Nucleus accumbens (tissue), 56 donors: ENCODE measurements around the gene GATB.

Source experiments
- DNase-seq, 56 donors: peaks; one replicate each; lab custom pipeline; 2025; lab: John Stamatoyannopoulos, UW

Gene GATB

GRCh38 chr4:151760712-151761661 is at the start of gene GATB:
GATB (minus strand) TSS chr4:151761007; CDS start chr4:151760982, 25 bp downstream.
- peak; percentile 59 to 98 (median 94) for DNase-seq

- DNase-seq: no peak
These were observed 49.7 kb upstream of the GATB start for GRCh38 chr4:151810476-151810875.

DNA sequence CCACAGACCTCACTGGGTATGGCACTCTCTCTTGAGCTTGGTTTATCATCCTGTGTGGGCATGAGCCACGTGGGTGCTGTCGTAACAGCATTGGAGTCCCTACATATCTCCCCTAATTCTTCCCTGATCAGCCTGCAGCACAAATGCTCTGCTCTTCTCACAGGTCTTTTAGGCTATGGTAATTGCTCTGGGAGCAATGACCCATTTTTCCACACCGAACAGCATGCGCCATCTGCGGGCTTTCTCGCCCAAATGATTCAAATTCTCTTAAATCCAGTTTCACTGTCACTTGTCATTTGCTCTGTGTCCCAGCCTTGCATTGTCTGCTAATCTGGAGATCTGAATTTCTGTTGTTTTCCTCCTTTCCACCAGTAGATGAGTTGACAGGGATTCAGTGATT is 48.9 kb upstream of the GATB start:
- no peak for DNase-seq

GRCh38 chr4:151808542-151808941 is 47.7 kb upstream of the GATB start:
- DNase-seq: no peak

DNA sequence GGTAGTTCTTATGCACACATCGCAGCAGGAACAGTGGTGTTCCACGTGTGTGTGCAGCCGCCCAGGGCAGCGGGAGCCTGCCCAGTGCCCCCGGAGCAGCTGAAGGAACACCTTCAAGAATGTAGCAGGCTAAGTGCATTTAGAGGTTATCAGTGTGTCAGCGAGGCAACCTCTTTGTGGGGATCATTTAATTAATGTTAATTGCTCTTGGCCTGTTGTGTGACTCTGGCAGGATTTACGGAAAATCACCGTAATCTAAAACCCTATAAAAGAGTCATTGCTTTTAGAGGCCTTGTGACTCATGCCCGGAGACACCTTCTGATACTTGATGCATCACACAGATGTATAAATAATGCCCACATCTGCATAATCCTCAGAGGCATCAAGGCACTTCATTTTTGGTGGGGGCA is 47.3 kb upstream of the GATB start:
- DNase-seq: no peak

GRCh38 chr4:151807220-151807619 is 46.4 kb upstream of the GATB start:
- DNase-seq: no peak

DNA sequence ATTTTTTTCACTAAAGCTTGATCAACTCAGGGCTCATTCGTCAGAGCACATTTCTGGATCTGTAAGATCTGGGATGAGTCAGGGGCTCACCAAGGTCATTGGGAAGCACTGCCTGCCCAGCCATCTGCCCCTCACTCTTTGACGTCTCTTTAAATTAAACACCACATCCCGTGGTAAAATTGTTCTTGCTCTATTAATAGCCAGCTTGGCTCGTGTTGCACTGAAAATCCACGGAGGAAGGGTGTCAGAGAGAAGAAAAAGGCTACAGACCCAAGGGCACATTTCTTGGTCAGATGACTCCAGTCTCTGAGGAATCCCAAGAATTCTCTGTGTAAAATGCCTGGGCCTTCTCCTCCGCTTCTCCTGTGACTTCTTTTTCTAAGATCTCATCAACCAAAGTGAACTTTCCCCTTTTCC is 45.7 kb upstream of the GATB start:
- DNase-seq: no peak

DNA sequence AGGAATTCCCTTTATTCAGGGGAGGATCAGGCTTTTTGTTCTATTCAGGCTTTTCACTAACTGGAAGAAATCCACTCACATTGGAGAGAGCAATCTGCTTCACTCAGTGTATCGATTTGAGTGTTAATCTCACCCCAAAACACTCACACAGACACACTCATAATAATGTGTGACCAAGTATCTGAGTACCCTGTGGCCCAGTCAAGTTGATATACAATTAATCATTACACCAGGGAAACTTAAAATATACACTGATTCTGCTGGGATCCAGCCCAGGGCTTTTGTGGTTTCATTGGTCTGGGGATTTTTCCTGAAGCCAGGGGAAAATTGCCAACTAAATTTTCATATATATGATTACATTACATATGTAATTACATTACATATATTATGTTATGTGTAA is 44.0 kb upstream of the GATB start:
- DNase-seq: no peak

GRCh38 chr4:151804086-151804630 is 43.4 kb upstream of the GATB start:
- no peak for DNase-seq

- no peak for DNase-seq
These were observed 42.4 kb upstream of the GATB start for GRCh38 chr4:151803246-151803645.

DNA sequence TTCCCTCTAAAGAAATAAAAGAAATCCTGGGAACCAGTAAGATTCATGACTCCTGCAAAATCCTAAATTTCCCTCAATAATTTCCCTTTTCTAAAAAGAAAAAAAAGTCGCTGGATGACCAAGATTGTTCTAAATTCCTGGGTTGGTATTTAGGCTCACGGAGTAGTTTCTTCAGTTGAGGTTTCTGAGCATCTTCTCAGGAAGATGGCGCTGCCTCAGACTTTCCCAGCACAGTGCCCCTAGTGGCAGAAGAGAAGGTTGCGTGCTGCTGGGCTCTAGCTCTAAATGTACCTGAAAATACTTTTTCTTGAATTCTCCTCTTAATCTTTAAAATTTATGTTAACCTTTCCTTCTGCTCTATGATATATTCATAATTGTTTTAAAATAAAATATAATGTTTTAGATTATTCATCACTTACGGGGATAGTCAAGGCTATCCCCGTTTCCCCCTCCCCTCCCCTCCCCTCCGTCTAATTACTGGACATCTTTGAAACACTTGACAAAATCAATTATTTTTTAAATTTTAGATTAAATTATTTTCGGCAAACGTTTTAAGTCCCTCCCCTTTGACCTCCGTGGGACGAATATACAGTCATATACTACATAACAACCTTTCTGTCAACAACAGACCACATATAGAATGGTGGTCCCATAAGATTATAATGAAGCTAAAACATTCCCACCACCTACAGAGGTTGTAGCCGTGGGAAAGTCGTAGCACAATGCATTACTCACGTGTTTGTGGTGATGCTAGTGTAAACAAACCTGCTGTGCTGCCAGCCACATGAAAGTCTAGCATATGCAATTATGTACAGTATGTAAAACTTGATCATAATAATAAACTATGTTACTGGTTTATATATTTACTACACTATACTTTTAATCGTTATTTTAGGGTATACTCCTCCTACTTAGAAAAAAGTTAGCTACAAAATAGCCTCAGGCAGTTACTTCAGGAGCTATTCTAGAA is 41.0 kb upstream of the GATB start:
- DNase-seq: peak in 4 of 56 donors; percentile 1 to 11 (median 5)

DNA sequence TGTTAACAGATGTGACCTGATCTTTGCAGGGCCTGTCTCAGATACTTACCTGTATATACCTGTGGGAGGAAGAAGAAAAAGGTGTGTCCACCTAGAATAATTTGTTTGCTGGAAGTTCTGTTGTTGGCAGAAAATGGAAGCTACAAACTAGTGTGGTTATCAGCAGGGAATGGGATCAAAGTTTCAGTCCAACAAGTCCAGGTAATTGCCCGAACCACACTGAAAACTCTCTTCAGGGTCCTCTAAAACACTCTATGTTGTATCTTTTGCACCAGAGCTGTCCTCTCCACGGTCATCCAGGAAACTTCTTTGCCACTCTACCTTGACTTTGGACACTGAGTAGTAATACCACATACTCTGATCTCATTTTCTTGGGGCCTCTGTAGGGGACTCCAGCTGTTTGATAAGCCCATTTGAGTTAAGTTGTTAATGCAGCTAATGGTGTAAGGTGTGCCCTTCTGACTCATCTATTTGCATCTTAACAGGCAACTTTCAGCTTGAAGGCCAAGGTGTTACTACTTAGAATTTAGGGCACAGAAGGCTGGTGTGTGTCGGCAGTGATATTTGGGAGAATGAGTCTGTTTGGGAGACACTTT is 38.7 kb upstream of the GATB start:
- no peak for DNase-seq

GRCh38 chr4:151798678-151799416 is 38.0 kb upstream of the GATB start:
- DNase-seq: no peak

DNA sequence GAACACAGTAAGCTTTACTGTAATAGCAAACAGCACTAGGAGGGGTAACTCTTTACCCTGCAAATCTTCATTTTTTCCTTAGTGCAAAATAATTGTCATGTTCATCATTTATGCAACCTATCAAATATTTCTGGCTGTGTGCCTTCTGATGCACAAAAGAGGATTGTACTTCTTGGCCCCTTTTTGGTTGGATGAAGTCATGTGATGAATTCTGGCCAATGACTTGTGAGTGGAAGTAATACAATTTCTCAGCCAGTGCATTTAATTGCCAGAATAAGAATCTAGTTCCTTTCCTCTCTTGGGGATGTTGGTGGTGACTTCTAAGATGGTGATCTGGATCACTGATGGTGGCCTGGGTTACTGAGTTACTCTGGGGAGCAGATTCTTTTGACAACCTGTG is 37.0 kb upstream of the GATB start:
- DNase-seq: no peak

DNA sequence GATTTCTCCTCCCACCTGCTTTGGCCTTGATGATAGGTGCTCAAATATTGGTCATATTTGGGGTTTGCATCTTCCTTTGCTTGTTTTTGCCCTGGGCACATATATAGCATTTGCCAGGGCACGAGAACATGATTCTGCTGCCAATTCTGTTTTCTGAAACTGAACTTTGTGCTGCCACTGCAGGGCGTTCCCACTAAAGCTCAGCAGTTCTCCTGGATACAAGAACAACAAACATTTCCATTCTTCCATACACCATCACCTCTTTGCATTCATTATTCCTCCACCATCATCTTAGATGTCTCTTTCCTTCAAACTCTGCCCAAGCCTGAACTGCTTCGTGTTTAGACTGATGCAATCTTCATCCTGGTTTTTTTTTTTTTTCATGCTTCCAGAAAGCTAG is 36.3 kb upstream of the GATB start:
- no peak for DNase-seq

DNA sequence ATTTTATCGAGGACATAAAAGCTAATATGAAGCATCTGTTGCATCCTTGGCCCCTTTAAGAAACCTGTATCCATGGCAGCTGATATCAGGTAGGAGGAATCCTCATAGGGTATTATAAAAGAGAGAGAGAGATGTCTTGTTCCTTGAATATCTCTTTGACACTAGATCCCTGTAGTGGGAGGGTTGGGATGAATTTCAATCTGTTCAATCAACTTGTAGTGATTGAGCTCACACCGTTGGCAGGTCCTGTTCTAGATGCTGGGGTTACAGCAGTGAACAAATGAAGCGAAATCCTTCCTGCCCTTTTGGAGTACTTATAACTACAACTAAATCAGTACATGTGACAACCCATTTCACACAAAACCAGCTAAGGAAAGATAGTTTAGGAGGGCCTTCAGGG is 35.3 kb upstream of the GATB start:
- peak in 3 of 56 donors; percentile 2 to 7 (median 3) for DNase-seq

GRCh38 chr4:151792995-151793394 is 32.2 kb upstream of the GATB start:
- no peak for DNase-seq

GRCh38 chr4:151792530-151792929 is 31.7 kb upstream of the GATB start:
- no peak for DNase-seq

- DNase-seq: no peak
These were observed 27.2 kb upstream of the GATB start for GRCh38 chr4:151788021-151788420.

GRCh38 chr4:151786158-151786495 is 25.3 kb upstream of the GATB start:
- no peak for DNase-seq
